Mesothelial cell of epicardium (in vitro differentiated cells): Measurements from ENCODE around the gene CNTNAP5. TPM values are rescaled to one million over a fixed set of nuclear protein-coding genes. Genes with fewer than 3 reads are reported as not detected.

Source experiments
- DNase-seq, 2 experiments: peaks; one replicate each; pipeline ENCODE4 v3.0.0; 2021; ENCODE audit warnings: low spot score in 2 of 2; ENCODE audit not compliant: unreplicated experiment in 2 of 2
- H3K27ac Mint-ChIP-seq: 2 replicates; pipeline ENCODE4 v1.8.0; 2021; ENCODE audit warnings: mixed read lengths
- H3K27me3 Mint-ChIP-seq: 2 replicates; pipeline ENCODE4 v1.8.0; 2021; ENCODE audit warnings: low read depth, mixed read lengths
- H3K36me3 Mint-ChIP-seq: 2 replicates; pipeline ENCODE4 v1.8.0; 2021; ENCODE audit warnings: mixed read lengths
- H3K4me1 Mint-ChIP-seq: 2 replicates; pipeline ENCODE4 v1.8.0; 2021; ENCODE audit warnings: mixed read lengths
- H3K4me3 Mint-ChIP-seq: 2 replicates; pipeline ENCODE4 v1.8.0; 2021; ENCODE audit warnings: mild to moderate bottlenecking, moderate library complexity, mixed read lengths
- H3K9me3 Mint-ChIP-seq: 2 replicates; pipeline ENCODE4 v1.8.0; 2021; ENCODE audit warnings: mixed read lengths
- total RNA-seq: library from RNA; stranded (reverse); gene quantifications from 3 replicates; pipeline ENCODE4 v1.2.1, GENCODE V29; 2021
- TF ChIP-seq, protein P1 (sequence below): fragments of 200-600 bp; sonication (generic); IDR thresholded peaks from one replicate; pipeline ENCODE4 v1.5.0; 2021; ENCODE audit warnings: antibody characterized with exemption; ENCODE audit not compliant: unreplicated experiment

Gene CNTNAP5
- total RNA-seq, 1 donor from 2014 or later, result 0.22 TPM

DNA sequence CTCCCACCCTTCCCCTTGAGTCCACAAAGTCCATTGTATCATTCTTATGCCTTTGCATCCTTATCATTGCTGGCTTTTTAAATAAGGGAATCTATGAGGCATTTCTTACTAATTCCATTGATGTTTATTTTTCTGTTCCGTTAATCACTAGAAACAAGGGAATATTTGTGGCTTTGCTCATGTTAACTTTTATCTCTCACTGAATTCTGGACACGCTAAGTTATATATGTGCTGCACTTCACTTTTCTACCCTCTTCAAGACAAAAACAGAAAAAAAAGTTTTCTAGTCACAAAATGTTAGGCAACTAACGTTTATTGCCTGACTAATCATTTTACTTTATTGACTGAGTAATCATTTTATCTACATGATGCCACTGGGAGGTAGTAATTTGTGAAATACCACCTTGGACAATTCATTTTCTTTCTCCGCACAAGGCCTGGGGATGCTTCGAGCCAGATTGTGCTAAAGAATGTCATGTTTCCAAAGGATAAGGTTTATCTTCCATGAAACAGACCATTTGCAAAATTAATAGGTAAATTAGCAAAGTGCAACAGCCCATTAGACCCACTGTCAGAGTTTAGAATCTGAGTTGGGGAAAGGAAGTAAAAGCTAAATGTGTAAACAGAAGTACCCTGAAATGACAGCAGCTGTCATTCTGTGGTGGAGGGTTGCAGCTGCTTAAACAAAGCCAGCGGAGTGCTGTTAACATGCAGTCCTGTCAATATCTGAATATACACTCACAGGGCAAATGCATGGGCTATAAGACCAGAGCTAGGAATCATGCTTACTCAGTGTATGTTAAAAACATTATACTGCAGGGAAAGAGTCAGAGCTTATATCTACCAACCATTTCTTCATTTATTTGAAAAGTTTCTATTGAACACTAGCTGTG is 658.7 kb downstream of the CNTNAP5 start:
- H3K9me3 Mint-ChIP-seq, result peaks cover 11% of the 10 kb centered on the region
- H3K27me3 Mint-ChIP-seq, result no peaks in the 10 kb centered on the region
- H3K36me3 Mint-ChIP-seq, result no peaks in the 10 kb centered on the region
- H3K4me3 Mint-ChIP-seq, result no peak overlapping the region
- no peak overlapping the region for H3K27ac Mint-ChIP-seq
- TF ChIP-seq, protein P1, sequence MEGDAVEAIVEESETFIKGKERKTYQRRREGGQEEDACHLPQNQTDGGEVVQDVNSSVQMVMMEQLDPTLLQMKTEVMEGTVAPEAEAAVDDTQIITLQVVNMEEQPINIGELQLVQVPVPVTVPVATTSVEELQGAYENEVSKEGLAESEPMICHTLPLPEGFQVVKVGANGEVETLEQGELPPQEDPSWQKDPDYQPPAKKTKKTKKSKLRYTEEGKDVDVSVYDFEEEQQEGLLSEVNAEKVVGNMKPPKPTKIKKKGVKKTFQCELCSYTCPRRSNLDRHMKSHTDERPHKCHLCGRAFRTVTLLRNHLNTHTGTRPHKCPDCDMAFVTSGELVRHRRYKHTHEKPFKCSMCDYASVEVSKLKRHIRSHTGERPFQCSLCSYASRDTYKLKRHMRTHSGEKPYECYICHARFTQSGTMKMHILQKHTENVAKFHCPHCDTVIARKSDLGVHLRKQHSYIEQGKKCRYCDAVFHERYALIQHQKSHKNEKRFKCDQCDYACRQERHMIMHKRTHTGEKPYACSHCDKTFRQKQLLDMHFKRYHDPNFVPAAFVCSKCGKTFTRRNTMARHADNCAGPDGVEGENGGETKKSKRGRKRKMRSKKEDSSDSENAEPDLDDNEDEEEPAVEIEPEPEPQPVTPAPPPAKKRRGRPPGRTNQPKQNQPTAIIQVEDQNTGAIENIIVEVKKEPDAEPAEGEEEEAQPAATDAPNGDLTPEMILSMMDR, result no peak
- no peaks in the 10 kb centered on the region for H3K4me1 Mint-ChIP-seq
- no peak for DNase-seq

DNA sequence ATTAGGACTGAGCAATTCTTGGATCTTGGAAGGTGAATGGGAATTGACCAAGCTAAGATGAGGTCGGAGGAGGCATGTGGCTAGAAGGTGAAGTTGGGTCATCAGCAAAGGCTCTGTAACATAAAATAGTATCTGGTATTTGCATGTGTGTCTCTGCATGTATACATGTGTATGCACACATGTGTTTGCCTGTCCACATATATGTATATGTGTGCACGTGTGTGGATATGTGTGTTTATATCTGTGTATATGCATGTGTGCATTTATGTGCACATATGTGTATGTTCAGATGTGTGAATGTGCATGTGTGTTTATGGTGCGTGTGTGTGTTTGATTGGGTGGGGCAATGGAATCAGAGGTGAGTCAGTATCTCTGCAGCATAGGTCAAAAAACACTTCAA is 664.3 kb downstream of the CNTNAP5 start:
- TF ChIP-seq, protein P1, result no peak
- Mint-ChIP-seq H3K4me1 (no peaks in the 10 kb centered on the region), H3K9me3 (peaks cover 26% of the 10 kb centered on the region), H3K36me3 (no peaks in the 10 kb centered on the region), H3K27ac (no peak overlapping the region), H3K27me3 (no peaks in the 10 kb centered on the region), H3K4me3 (no peak overlapping the region)
- DNase-seq, result no peak

DNA sequence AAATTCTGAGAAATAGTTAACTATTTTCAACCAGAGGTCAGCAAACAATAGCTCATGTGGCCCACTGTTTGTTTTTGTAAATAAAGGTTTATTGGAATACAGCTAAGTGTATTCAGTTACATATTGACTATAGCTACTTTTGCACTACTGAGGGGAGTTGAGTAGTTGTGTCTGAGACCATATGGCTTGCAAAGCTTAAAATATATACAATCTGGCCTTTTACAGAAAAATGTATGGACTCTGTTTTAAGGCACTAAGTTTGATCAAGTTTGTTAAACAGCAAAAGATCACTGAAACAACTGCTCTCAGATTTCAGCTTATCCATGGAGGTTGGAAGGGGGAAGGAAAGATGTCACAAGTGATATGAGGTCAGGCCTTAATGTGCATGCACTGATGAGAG is 667.1 kb downstream of the CNTNAP5 start:
- no peak overlapping the region for H3K4me3 Mint-ChIP-seq
- no peak for DNase-seq
- no peaks in the 10 kb centered on the region for H3K36me3 Mint-ChIP-seq
- H3K9me3 Mint-ChIP-seq, result peaks cover 26% of the 10 kb centered on the region
- H3K27me3 Mint-ChIP-seq, result no peaks in the 10 kb centered on the region
- H3K27ac Mint-ChIP-seq, result no peak overlapping the region
- no peaks in the 10 kb centered on the region for H3K4me1 Mint-ChIP-seq
- TF ChIP-seq, protein P1, result no peak

DNA sequence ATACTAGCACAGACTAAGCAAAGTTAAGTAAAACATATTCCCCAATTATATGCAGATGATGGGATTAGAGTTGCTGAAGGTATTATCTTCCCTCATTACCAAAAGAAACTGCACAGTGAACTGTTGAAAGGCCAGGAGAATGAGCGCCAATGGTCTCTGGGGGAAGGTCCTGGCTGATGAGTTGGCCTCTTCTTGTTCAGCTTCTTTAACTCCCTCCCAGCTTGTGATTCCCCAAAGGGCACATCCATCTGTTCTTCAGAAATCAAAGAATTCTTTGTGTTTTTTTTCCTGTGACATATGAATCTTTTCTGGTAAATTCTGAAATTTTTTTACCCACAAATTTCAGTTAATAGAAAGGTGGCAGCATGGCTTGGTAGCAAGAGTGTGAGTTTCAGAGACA is 667.6 kb downstream of the CNTNAP5 start:
- H3K4me3 Mint-ChIP-seq, result no peak overlapping the region
- no peak overlapping the region for H3K27ac Mint-ChIP-seq
- TF ChIP-seq, protein P1, result no peak
- DNase-seq, result no peak
- H3K9me3 Mint-ChIP-seq, result peaks cover 26% of the 10 kb centered on the region
- no peaks in the 10 kb centered on the region for H3K27me3 Mint-ChIP-seq
- no peaks in the 10 kb centered on the region for H3K4me1 Mint-ChIP-seq
- H3K36me3 Mint-ChIP-seq, result no peaks in the 10 kb centered on the region

DNA sequence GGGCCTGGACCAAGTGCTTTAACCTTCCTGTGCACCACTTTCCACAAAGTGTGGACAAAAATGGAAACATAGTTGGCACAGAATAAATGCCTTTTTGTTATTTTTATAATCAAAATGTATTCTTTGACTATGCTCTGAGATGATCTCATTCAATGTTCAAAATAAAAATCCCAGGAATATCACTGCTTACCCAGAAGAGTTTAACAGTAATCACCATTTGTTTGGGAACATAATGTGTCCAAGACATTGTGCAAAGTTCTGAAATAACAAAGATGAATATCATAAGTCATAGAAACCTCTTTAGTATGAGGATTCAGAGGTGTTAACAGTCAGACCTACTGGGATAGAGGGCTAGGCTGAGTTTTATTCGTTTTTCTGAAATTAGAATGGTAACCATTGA is 668.1 kb downstream of the CNTNAP5 start:
- Mint-ChIP-seq H3K36me3 (no peaks in the 10 kb centered on the region), H3K27me3 (no peaks in the 10 kb centered on the region), H3K9me3 (peaks cover 25% of the 10 kb centered on the region), H3K27ac (no peak overlapping the region), H3K4me3 (no peak overlapping the region), H3K4me1 (no peaks in the 10 kb centered on the region)
- DNase-seq, result no peak
- TF ChIP-seq, protein P1, result no peak
